GM23338 (cell line): ENCODE results near the gene DGKB. TPM values are rescaled to one million over a fixed set of nuclear protein-coding genes. Genes with fewer than 3 reads are reported as not detected.

Experiments used
- ATAC-seq: fragments of 200-7000 bp; cut with Tn5 transposase; 3 replicates; pipeline ENCODE4 v1.9.1; 2020
- DNase-seq: peaks from one replicate; pipeline ENCODE4 v3.0.0-alpha.2; 2015; ENCODE audit warnings: low spot score
- H2AFZ ChIP-seq: fragments of 200-600 bp; sonication (generic); 2 replicates; pipeline ENCODE4 v1.8.0; 2016; ENCODE audit warnings: antibody characterized with exemption, mild to moderate bottlenecking, moderate library complexity
- H3F3A ChIP-seq: fragments of 200-600 bp; sonication (generic); replicated peaks from 2 replicates; pipeline ENCODE4 v1.8.0; 2017; ENCODE audit warnings: antibody characterized with exemption, mixed run types, low read depth
- H3K27ac ChIP-seq: fragments of 200-600 bp; sonication (generic); 2 replicates; pipeline ENCODE4 v1.6.1; 2016; ENCODE audit warnings: low read depth
- H3K27me3 ChIP-seq: fragments of 200-600 bp; sonication (generic); 2 replicates; pipeline ENCODE4 v1.8.0; 2016; ENCODE audit warnings: mild to moderate bottlenecking, mixed run types, moderate library complexity; ENCODE audit not compliant: insufficient read depth
- H3K36me3 ChIP-seq: fragments of 200-600 bp; sonication (generic); 2 replicates; pipeline ENCODE4 v1.8.0; 2016; ENCODE audit warnings: mild to moderate bottlenecking; ENCODE audit not compliant: insufficient read depth
- H3K4me1 ChIP-seq: fragments of 200-600 bp; sonication (generic); 2 replicates; pipeline ENCODE4 v1.8.0; 2016; ENCODE audit warnings: mild to moderate bottlenecking, moderate library complexity; ENCODE audit not compliant: insufficient read depth
- H3K4me2 ChIP-seq: fragments of 200-600 bp; sonication (generic); 2 replicates; pipeline ENCODE4 v1.7.1; 2017; ENCODE audit warnings: mixed run types
- H3K4me3 ChIP-seq: fragments of 200-600 bp; sonication (generic); 2 replicates; pipeline ENCODE4 v1.6.1; 2016; ENCODE audit warnings: mixed run types
- H3K79me2 ChIP-seq: fragments of 200-600 bp; sonication (generic); replicated peaks from 2 replicates; pipeline ENCODE4 v1.8.0; 2017; ENCODE audit warnings: mild to moderate bottlenecking; ENCODE audit not compliant: insufficient read depth
- H3K9me2 ChIP-seq: fragments of 200-600 bp; sonication (generic); 2 replicates; pipeline ENCODE4 v1.8.0; 2017; ENCODE audit not compliant: insufficient read depth
- H4K20me1 ChIP-seq: fragments of 200-600 bp; sonication (generic); replicated peaks from 2 replicates; pipeline ENCODE4 v1.8.0; 2017; ENCODE audit warnings: mild to moderate bottlenecking; ENCODE audit not compliant: insufficient read depth
- H3K27ac Mint-ChIP-seq: 2 replicates; pipeline ENCODE4 v1.8.0; 2020; ENCODE audit warnings: inconsistent platforms, mild to moderate bottlenecking, moderate library complexity, mixed read lengths
- H3K27me3 Mint-ChIP-seq: 3 replicates; pipeline ENCODE4 v1.8.0; 2022; ENCODE audit warnings: low read depth, mild to moderate bottlenecking, moderate library complexity, mixed read lengths, inconsistent platforms; ENCODE audit not compliant: insufficient read depth, poor library complexity
- H3K36me3 Mint-ChIP-seq: 3 replicates; pipeline ENCODE4 v1.8.0; 2021; ENCODE audit warnings: low read depth, mild to moderate bottlenecking, inconsistent platforms, moderate library complexity, mixed read lengths
- H3K4me1 Mint-ChIP-seq: 3 replicates; pipeline ENCODE4 v1.8.0; 2020; ENCODE audit warnings: mild to moderate bottlenecking, inconsistent platforms, mixed read lengths
- H3K4me3 Mint-ChIP-seq: 3 replicates; pipeline ENCODE4 v1.8.0; 2021; ENCODE audit warnings: moderate library complexity, mild to moderate bottlenecking, inconsistent platforms, mixed read lengths
- H3K9me3 Mint-ChIP-seq: 3 replicates; pipeline ENCODE4 v1.8.0; 2020; ENCODE audit warnings: moderate library complexity, mild to moderate bottlenecking, inconsistent platforms, mixed read lengths
- CREB1 ChIP-seq: fragments of 250-450 bp; sonication (Bioruptor Pico); IDR thresholded peaks from 2 replicates; pipeline ENCODE4 v1.5.0; 2020; ENCODE audit warnings: low read depth, mild to moderate bottlenecking, moderate library complexity
- CTCF ChIP-seq, 2 experiments: fragments of 200-600 bp in 1 of 2; sonication (generic) in 1 of 2; conservative IDR thresholded peaks; 2 replicates each; pipeline versions ENCODE4 v1.5.1 to v1.6.1; 2016 to 2017; ENCODE audit warnings: antibody characterized with exemption in 2 of 2, low read depth in 2 of 2, mild to moderate bottlenecking in 2 of 2, moderate library complexity in 1 of 2
- ETS1 ChIP-seq: IDR thresholded peaks from 2 replicates; pipeline ENCODE4 v1.6.1; 2016; ENCODE audit warnings: antibody characterized with exemption
- EZH2 ChIP-seq: fragments of 200-600 bp; sonication (generic); IDR thresholded peaks from one replicate; pipeline ENCODE4 v1.8.0; 2017; ENCODE audit warnings: antibody characterized with exemption, mild to moderate bottlenecking, low read depth; ENCODE audit not compliant: unreplicated experiment
- EZH2phosphoT487 ChIP-seq: fragments of 200-600 bp; sonication (generic); IDR thresholded peaks from one replicate; pipeline ENCODE4 v1.8.1; 2018; ENCODE audit warnings: antibody characterized with exemption; ENCODE audit not compliant: unreplicated experiment
- NANOG ChIP-seq: IDR thresholded peaks from 2 replicates; pipeline ENCODE4 v1.6.1; 2016; ENCODE audit warnings: antibody characterized with exemption, borderline replicate concordance
- POLR2AphosphoS5 ChIP-seq: IDR thresholded peaks from 2 replicates; pipeline ENCODE4 v1.6.1; 2016; ENCODE audit warnings: antibody characterized with exemption, low read depth
- STAT1 ChIP-seq: IDR thresholded peaks from one replicate; pipeline ENCODE4 v1.6.1; 2016; ENCODE audit warnings: antibody characterized with exemption; ENCODE audit not compliant: unreplicated experiment
- ZNF114 ChIP-seq: fragments of 250-450 bp; sonication (Bioruptor Pico); IDR thresholded peaks from 2 replicates; pipeline ENCODE4 v1.5.0; 2020; ENCODE audit warnings: mild to moderate bottlenecking, moderate library complexity
- polyA plus RNA-seq: library from polyadenylated mRNA; unstranded; fragments of >200 nt; fragmentation: Nextera tagmentation; extraction: Ambion mirVana; gene quantifications from 2 replicates; pipeline ENCODE4 v1.2.1, GENCODE V29; 2016
- total RNA-seq: library from RNA; depleted of rRNA; stranded (reverse); fragments of >200 nt; shearing (Covaris generic); gene quantifications from 2 replicates; pipeline ENCODE4 v1.2.3, GENCODE V29; 2014
- TF ChIP-seq, protein P1 (sequence below): IDR thresholded peaks from one replicate; pipeline ENCODE4 v1.6.1; 2018; ENCODE audit warnings: antibody characterized with exemption; ENCODE audit not compliant: unreplicated experiment

Gene DGKB
- total and polyA plus RNA-seq, 2 experiments from 2014 or later: 4.8 to 11.5 TPM

DNA sequence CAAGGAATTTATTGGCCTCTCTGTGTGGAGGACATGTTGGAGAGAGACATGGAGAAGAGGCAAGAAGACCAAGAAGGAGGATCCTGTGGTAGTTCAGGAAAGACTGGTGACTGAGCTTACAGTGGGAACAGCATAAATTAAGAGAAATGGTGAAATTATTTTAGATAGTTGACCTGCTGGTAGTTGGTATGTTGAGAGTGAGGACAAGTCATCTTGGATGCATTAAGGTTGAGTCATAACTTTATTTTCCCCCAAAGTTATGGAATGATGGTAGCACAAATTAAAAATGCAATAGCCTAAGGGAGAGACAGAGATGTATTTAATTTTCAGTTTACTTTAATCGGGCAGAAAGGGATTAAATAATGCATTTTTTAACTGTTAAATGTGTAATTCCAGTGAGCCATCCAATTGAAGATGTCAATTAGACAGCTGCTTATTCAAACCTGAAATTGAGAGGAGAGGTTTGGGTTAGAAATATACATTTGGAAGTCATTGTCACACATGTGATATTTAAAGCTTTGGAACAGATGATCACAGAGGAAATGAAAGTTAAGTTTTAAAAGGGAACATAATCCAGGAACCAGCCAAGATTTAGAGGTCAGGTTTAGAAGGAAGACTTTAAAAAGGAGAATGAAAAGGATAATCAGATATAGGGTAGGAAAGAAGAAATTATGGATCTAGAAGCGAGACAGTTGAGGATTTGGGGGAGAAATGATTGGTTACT, 80.6 kb downstream of the DGKB start:
- Histone ChIP-seq H3K27me3 (no peaks in the 10 kb centered on the region), H3K79me2 (no peaks in the 10 kb centered on the region), H3K4me1 (no peaks in the 10 kb centered on the region), H4K20me1 (no peaks in the 10 kb centered on the region), H2AFZ (no peak overlapping the region), H3F3A (no peaks in the 10 kb centered on the region), H3K4me3 (no peak overlapping the region), H3K27ac (no peak overlapping the region), H3K36me3 (no peaks in the 10 kb centered on the region), H3K4me2 (no peak overlapping the region), H3K9me2 (no peaks in the 10 kb centered on the region)
- no peaks in the 10 kb centered on the region for H3K27me3 Mint-ChIP-seq
- peaks cover 9% of the 10 kb centered on the region; the same call in 1 of the 3 replicates for H3K4me1 Mint-ChIP-seq
- TF ChIP-seq CREB1 (CRISPR knock-in tag) (no peak), EZH2 (no peak), POLR2AphosphoS5 (no peak), ETS1 (no peak), ZNF114 (CRISPR knock-in tag) (no peak), NANOG (no peak), STAT1 (no peak), CTCF (conservative IDR thresholded peaks at IDR 0.05; ENCODE audit: low read depth in 2 of 2) (no peak), EZH2phosphoT487 (no peak)
- TF ChIP-seq, protein P1, sequence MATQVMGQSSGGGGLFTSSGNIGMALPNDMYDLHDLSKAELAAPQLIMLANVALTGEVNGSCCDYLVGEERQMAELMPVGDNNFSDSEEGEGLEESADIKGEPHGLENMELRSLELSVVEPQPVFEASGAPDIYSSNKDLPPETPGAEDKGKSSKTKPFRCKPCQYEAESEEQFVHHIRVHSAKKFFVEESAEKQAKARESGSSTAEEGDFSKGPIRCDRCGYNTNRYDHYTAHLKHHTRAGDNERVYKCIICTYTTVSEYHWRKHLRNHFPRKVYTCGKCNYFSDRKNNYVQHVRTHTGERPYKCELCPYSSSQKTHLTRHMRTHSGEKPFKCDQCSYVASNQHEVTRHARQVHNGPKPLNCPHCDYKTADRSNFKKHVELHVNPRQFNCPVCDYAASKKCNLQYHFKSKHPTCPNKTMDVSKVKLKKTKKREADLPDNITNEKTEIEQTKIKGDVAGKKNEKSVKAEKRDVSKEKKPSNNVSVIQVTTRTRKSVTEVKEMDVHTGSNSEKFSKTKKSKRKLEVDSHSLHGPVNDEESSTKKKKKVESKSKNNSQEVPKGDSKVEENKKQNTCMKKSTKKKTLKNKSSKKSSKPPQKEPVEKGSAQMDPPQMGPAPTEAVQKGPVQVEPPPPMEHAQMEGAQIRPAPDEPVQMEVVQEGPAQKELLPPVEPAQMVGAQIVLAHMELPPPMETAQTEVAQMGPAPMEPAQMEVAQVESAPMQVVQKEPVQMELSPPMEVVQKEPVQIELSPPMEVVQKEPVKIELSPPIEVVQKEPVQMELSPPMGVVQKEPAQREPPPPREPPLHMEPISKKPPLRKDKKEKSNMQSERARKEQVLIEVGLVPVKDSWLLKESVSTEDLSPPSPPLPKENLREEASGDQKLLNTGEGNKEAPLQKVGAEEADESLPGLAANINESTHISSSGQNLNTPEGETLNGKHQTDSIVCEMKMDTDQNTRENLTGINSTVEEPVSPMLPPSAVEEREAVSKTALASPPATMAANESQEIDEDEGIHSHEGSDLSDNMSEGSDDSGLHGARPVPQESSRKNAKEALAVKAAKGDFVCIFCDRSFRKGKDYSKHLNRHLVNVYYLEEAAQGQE: no peak
- H3K36me3 Mint-ChIP-seq: no peaks in the 10 kb centered on the region
- H3K27ac Mint-ChIP-seq: no peak overlapping the region
- no peak overlapping the region for H3K4me3 Mint-ChIP-seq
- no peak for ATAC-seq
- no peaks in the 10 kb centered on the region for H3K9me3 Mint-ChIP-seq
- no peak for DNase-seq
